ENCODE measurements around the gene CBFA2T3.

CBFA2T3 gene

GRCh38 chr16:88830783-88831182 lies 146.2 kb downstream of the CBFA2T3 start:
- no peak for DNase-seq

GRCh38 chr16:88830258-88830657 lies 146.7 kb downstream of the CBFA2T3 start:
- no peak for DNase-seq

GRCh38 chr16:88828711-88829110 lies 148.3 kb downstream of the CBFA2T3 start:
- DNase-seq: no peak

- DNase-seq: no peak
Observed at GRCh38 chr16:88827727-88828126, 149.3 kb downstream of the CBFA2T3 start.

- no peak for DNase-seq
Observed at GRCh38 chr16:88826070-88826840, 150.8 kb downstream of the CBFA2T3 start.

- DNase-seq: no peak
Observed at GRCh38 chr16:88825146-88825545, 151.9 kb downstream of the CBFA2T3 start.

Data from CD4-positive, alpha-beta T cell treated with Interleukin-10 for 1 hour (primary cell).